Measurements from ENCODE around the gene IMMP2L. TPM values are rescaled to one million over a fixed set of nuclear protein-coding genes. Genes with fewer than 3 reads are reported as not detected.

IMMP2L gene
- total RNA-seq, 2 experiments from 2014 or later, result 14.7 to 15.1 TPM

DNA sequence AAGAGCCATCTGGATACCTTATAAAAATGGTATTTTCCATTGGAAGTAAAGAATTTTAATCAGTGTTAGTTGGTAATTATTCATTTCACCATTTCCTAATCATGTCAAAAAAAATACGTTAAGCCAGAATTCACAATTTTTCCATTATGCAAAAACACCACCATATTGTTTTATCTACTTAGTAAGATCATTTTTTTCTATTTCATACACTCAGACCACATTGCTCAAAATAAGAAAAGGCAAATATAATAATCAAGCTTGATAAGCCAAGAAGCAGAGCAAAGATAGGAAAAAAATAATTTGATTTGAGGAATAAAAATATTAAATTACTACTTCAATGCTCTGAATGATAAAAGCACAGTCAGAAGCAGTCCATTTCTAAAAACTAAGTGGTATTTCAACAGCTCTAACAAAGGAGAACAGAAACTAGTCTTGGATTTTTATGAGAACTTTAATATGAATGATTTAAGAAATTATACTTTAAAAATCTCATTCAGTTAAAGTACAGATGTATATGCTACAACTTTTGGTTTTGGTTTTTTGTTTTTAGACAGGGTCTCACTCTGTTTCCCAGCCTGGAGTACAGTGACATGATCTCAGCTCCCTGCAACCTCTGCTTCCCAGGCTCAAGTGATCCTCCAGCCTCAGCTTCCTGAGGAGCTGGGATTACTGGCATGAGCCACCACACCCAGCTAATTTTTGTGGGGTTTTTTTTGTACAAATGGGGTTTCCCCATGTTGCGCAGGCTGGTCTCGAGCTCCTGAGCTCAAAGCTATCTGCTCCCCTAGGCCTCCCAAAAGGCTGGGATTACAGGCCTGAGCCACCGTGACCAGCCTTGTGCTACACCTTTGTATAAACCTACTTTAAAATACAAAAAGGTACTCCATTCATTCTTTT is 424.7 kb downstream of the IMMP2L start:
- CTCF ChIA-PET, result interaction anchor here (0.6 kb wide), 1 partner anchor 465 kb away, joined by 4 read pairs; no protein-coding TSS in a partner anchor
- POLR2A ChIA-PET, result interaction anchor here (0.6 kb wide), 1 partner anchor 1410 kb away, joined by 3 read pairs; no protein-coding TSS in a partner anchor

DNA sequence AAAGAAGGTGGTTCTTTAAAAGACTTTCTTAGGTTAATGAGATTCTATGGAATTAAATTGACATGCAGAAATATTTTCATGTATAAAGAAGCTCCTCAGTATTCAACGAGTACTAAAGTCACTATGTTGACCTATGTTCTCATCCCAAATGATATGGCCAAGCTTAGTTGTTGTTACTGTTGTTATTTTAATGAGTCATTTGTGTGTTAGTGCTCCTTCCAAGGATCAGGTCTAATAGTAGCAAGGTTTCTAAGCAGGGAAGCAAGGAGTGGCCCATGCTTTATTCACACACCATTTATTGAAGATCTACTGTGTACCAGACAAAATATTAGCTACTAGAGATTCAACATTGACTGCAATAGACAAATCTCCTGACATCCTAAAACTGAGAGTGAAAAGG is 429.5 kb downstream of the IMMP2L start:
- POLR2A ChIA-PET, result no interaction called here
- CTCF ChIA-PET, result no interaction called here

DNA sequence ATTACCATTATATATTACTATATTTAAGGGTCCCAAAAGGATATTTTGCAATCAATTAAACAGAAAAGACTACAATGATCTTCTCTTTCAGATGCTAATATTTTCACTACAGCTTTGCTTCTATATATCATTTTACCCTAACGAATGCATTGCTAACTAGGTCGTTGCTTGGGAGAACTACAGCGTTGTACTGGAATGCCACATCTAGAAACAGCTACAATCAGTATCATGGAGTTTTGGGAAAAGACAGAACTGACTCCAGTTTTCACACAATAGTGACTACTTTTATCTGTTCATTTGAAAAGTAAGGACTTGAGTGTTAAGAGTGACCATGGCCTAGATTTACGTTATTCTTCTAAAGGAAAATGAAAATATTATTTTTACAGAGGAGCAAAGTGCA is 432.9 kb downstream of the IMMP2L start:
- ChIA-PET POLR2A (no interaction called here), CTCF (no interaction called here)

DNA sequence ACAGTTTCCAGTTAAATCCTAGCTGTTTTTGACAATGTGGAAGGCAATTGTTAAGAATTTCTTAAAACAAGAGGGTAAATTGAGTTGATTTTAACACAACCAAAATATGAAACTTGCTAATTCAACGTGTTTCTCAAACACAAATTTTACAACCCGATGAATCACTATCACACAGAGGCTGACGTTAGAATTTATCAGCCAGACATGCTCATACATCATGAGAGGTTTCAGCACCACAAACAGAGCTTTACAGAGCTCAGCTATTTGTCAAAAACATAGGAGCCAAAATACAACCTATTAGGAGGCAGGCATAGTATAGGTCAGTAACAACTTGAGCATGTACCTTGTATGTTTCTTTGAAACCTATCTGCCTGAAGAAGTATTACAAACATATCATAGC is 435.3 kb downstream of the IMMP2L start:
- ChIA-PET POLR2A (no interaction called here), CTCF (no interaction called here)

DNA sequence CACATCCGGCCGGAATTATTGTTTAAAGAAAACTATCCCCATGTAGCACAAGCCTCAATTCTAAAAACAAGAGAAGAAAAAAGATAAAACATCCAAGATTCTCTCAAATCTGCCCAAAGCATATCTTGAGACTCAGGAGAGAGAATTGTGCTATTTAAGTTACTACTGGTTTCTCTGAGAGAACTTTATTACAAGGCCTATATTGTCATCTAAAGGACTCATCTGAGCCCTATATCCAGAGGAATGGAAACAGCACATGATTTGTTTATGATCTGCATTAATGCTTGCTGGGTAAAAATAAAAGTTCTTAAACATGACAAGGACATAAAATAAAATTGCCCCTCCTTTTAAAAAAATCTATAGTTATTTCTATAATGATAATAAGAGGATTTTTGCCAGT is 446.3 kb downstream of the IMMP2L start:
- CTCF ChIA-PET, result interaction anchor here (1.4 kb wide), 1 partner anchor 22 kb away, joined by 3 read pairs; no protein-coding TSS in a partner anchor
- POLR2A ChIA-PET, result no interaction called here

DNA sequence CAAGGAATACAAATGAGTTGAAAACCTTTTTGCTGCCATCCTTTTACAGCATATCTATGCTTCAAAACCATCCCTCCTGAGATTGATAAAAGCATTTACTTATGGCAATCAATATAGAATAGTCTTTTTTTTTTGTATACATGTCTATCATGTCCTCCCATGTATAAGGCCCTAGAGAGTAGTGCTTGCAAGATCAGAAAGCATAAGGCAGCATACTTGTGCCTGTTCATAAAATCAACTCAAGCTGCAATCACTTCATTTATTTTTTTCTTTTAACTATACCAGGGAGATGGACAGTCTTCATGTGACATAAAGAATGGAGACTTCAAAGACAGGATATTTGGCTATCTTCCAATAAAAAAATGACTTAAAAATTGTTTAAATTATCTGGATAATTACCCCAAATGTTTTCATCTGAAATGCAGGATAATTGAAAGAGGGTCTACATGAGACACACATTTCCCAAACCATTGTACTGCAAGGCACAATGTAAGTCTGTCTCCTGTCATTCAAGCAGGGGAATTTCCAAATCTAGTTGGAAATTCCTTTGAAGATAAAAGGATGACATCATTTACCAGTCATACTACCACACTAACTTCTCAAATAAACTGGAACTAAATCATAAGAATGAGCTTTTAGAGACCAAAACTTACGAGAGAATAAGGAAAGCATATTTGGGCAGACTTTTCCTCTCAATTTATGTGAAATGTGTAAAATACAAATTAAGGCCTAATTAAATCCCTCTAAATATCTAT is 448.9 kb downstream of the IMMP2L start:
- POLR2A ChIA-PET, result interaction anchor here (0.6 kb wide), 1 partner anchor 22 kb away, joined by 6 read pairs; no protein-coding TSS in a partner anchor
- CTCF ChIA-PET, result no interaction called here

DNA sequence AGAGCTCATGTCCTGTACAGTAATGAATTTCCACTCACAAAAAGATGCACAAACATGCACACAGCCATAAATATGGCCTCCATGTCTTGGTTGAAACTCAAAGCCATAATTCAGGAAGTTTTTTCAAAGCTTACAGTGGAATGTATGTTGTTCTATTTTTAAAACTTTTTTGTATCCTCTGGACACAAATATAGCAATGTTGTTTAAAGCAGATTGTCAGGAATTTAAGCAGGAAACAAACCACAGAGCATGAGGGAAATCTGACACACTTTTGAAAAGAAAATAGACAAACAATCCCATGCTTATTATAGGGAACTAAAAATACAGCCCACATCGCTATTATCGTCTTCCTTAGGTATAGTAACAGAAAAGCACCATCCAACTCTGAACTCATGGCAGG is 449.9 kb downstream of the IMMP2L start:
- POLR2A ChIA-PET, result no interaction called here

DNA sequence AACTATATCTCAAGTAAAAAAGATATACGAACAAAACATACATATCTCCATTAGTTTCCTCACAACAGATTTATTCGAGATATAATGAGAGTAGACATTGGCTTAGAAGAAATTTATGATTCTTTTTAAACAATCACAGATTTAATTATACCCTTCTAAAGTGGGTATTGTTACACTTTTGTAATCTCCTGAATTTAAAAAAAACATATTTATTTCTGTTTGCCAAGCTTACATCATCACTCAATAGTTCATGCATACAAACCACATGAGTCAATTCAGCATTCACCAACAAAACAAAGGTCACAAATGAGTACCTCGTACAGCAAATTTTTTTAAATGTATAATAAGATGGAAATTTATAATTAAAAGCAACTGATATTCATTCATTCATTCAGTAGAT is 453.8 kb downstream of the IMMP2L start:
- ChIA-PET POLR2A (no interaction called here), CTCF (no interaction called here)

More for the DNA sequence above, 449.9 kb downstream of the IMMP2L start:
- CTCF ChIA-PET, result no interaction called here

DNA sequence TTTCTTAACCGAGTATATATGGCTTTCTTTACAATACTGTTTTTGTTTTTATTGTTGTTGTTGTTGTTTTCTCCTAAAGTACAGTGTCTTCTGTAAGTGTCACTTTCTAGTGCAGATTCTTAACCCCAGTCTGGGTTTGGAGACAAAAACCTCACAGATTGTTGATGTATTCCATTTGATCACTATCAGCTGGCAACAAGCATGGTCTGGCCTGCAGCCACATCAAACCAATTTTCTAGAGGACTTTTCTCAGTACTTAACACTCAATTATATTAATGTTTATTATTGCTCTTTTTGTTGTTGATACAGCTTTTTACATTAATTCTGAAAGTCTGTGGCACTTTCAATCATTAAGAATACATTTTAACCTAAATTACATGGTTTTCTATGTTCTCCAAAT is 454.3 kb downstream of the IMMP2L start:
- ChIA-PET CTCF (no interaction called here), POLR2A (no interaction called here)

DNA sequence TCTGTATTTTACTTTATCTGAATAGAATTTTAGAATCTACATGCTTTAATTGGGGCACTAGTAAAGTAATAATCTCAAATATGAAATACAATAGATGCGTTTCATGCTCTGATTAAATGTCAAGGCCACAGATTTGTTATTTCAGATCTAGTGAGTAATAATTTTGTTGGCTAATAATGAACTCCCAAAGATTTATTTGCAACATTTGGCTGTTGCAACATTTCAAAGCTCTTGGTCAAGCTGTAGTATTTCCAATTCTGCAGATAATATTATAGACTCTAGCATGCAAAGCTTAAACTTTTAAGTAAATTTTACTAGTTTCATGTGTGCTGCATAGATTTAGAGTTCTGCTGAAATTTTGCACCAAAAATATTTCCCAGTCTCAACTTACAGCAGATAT is 454.7 kb downstream of the IMMP2L start:
- ChIA-PET POLR2A (no interaction called here), CTCF (no interaction called here)

DNA sequence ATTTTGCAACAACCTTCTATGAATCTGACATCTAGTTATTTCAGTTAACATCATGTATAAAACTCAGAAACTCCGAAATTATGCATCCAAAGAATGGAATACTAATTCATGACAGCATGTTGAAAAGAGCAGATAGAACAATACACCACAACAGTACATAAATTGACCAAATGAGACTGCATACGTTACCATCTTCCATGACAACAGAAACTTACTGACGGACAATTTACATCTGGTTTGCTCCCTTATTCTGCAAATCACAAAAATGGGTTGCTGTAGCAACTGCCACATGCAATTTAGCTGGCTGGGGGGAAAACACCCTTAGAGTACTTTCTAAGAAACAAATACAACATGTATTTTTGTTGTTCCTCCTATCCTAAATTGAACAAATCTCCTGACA is 457.0 kb downstream of the IMMP2L start:
- CTCF ChIA-PET, result no interaction called here
- POLR2A ChIA-PET, result no interaction called here

DNA sequence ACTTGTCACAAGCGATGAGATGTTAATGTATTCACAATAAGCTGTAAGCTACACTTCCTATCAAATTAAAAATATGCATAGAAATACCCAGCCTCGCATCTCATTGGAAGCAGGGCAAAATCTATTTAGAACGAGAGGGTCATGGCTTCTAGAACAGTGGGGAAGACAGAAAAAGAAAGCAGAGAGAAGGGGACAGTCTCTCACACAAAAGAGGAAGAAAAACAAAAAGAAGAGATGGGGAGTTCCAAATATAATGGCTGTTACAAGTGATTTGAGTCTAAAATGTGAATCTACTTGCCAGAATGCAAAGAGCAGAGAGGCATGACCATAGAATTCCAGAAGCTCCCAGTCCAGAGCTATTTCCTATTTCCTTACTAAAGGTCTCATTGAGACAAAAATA is 457.6 kb downstream of the IMMP2L start:
- POLR2A ChIA-PET, result no interaction called here
- CTCF ChIA-PET, result no interaction called here

DNA sequence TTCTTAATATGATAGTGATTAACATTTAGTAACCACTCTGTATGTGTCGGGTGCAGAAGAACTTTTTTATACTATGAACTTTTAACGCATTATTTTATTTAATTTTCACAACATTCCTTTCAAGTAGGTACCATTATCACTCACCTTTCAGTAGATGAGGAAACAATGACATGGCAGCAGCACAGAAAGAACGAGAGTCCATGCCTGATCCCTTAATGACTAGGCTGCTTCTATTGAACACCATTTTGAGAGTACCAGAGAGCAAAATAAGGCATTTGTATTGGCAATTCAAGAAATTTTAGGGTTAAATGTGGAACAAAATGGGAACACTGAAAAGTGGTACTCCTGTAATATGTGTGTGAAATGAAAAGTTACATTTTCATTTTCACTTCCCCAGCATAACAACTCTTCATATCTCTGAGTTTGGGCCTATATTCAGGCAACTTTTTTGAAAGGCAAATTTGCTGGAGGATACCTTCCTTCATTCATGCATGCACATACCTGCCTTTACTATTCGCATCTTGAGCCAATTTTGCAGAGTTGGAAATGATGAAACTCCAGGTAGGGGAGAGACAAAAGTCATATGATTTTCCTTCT is 458.5 kb downstream of the IMMP2L start:
- ChIA-PET POLR2A (no interaction called here), CTCF (no interaction called here)

DNA sequence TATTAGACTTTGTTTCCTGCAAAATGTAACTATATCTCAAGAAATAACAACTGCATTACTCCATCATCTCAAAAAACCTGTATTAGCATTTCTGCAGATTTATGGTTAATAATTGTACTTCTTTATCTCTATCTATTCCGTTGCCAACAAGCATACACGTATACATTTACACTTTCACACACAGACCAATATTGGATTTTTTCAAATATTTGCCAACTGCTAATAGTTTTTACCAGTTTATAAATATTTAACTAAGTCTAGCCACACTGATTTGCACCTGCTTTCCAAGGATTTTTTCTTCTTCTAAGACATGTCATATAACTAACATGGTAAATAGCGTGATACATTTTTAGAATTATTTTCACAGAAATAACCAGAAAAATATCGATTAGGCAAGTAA is 459.2 kb downstream of the IMMP2L start:
- CTCF ChIA-PET, result no interaction called here
- POLR2A ChIA-PET, result no interaction called here

DNA sequence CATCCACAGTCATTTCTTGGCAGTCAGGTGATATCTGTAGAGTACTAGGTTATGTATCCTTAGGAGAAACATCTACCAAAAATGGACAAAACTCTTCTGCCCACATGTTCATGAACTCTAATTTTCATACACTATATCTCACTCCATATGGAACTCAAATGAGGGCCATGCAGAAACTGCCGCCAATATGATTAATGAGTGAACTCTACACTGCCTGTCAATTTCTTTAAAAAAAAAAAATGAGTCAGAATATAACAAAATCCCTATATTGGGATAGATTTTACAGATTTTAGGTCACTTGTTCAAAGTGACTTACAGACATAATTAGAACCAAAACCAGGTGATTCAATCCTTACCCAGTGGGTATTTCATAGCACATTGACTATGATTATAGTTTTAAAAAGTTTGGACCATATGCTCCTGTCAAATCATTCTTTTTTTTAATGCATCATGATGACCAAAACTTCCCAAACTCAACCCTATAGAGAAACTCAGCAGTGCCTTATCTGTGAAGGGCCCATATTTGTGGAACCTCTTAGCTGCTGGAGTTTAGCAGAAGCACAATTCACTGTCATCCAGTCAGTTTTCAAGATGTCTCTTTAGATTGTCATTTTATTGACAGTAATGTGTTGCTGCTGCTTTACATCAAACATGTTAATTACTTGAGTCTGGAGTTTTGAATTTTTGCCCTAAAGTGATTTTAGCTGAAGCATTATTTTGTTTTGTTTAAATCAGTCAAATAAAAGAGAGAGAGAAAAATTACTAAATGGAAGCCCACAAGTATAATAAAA is 460.2 kb downstream of the IMMP2L start:
- CTCF ChIA-PET, result no interaction called here
- POLR2A ChIA-PET, result no interaction called here

DNA sequence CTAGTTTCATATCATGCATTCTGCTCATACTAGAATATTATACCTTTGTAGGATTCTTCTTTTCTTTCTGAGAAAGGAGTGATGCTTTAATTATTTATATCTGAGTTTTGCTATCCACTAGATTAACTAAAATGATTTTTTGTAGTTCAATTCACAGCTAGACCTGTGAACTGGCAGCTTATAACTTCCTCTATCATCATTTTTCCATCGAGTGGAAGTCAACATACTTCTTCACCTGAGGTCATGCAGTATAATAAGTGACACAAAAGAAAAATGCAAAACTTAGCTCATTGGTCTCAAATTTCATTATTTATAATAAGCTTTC is 463.4 kb downstream of the IMMP2L start:
- CTCF ChIA-PET, result interaction anchor here (1.3 to 1.4 kb wide), 2 partner anchors 24 to 80 kb away, joined by 3 read pairs; no protein-coding TSS in a partner anchor
- POLR2A ChIA-PET, result no interaction called here

DNA sequence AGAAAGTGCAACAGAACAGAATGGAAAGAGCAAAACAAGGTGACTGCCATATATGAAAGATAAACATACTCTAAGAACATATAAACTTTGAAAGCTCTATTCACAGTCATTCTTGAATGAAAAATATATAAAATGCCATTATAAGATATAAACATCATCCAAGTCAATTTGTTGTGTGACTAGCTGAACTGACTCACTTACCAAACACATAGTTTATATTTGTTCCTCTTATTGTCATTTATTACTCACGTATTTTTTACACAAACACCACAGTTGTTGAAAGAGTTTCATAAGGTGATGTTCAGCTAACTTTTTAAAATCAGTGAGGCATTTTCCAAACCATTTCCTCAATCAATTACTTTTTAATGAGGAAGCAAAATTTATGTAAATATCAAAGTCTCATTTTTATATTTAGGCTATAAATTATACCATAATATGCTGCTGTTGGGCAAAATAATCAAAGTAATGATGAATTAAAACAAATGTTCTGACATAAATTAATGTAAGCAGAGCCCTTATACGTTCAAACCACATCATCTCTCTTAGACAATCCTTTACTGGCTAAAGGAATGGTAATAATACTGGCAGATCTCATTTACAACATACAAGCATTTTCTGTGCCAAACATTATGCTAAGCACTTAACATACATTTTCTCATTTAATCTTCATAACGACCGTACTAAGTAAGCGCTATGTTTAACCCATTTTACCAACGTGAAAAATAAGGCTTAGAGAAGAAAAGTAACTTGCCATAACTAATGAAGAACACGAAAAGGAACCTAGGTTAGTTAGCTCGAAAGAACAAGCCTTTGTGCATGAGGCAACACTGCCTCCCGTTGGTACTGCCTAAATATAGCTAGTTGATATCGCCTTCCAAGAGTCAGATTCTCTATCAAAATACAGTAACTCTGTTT is 464.0 kb downstream of the IMMP2L start:
- ChIA-PET POLR2A (interaction anchor here (0.5 kb wide), 1 partner anchor 1096 kb away, joined by 4 read pairs; no protein-coding TSS in a partner anchor), CTCF (interaction anchor here (0.6 to 1.4 kb wide), 2 partner anchors 17 to 79 kb away, joined by 3 read pairs; no protein-coding TSS in a partner anchor)

DNA sequence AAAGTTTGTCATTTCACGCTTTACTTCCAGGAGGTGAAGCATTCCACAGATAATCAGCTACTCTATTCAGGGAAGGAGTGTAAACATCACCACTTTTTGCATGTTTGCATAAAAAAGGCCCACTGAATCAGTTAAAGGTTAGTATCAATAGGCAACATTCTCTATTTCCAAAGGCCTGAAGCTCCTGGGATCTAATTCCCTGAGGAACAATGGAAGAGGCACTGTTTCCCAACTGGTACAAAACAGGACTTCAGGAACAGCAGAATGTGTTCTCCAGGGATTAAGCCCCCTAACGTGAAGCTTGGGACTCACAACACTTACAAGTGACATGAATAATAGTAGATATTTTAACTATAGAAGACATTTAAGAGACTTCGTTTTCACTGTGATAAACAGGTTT is 465.3 kb downstream of the IMMP2L start:
- ChIA-PET POLR2A (no interaction called here), CTCF (no interaction called here)

DNA sequence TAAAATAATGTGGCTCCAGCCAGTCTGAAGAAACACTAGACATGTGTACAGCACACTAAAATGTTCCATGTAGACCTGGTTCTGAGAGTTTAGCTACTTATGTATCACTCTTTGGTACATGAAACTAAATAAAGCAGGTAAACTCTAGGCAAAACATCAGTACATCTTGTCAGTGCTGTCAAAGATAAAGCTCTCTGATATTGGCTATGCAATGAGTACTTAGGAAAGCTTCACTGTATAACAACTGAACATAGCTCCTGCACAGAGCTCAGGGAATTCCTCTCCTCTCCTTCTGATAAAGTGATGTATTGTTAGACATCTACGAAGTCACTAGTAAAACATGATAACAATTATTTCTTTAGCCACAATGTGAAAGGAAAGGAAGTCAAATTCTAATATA is 467.9 kb downstream of the IMMP2L start:
- CTCF ChIA-PET, result interaction anchor here (1.2 to 1.5 kb wide), 2 partner anchors 19 to 21 kb away, joined by 3 read pairs; no protein-coding TSS in a partner anchor

More for the DNA sequence above, 467.9 kb downstream of the IMMP2L start:
- POLR2A ChIA-PET, result interaction anchor here (0.6 kb wide), 1 partner anchor 395 kb away, joined by 6 read pairs; no protein-coding TSS in a partner anchor

Measured in activated CD8-positive, alpha-beta memory T cell treated with anti-CD3 and anti-CD28 coated beads for 36 hours (primary cell).